GM19238 (cell line): ENCODE data around the gene MVP.
A peak's percentile ranks its signal among the peaks of the same experiment; 100 is the strongest.
"Not testable (repeated sequence)": the region's sequence is repeated elsewhere in the genome, so short reads cannot be mapped to it uniquely, and the experiment has no call there.

Experiments used
- DNase-seq: peaks from one replicate; pipeline ENCODE4 v3.0.0; 2011; ENCODE audit warnings: low spot score; ENCODE audit not compliant: insufficient read length

MVP gene

GRCh38 chr16:29820271-29820701 is at the start of gene MVP:
MVP (plus strand) TSS chr16:29820462; CDS start chr16:29830550, 10,088 bp downstream.
- DNase-seq: peak; percentile 63

- DNase-seq: not testable (repeated sequence)
These were observed 47.9 kb upstream of the MVP start for GRCh38 chr16:29772330-29772729.

- DNase-seq: no peak
These were observed 45.5 kb upstream of the MVP start for GRCh38 chr16:29774730-29775129.

GRCh38 chr16:29775742-29776408 is 44.4 kb upstream of the MVP start:
- DNase-seq: no peak

- DNase-seq: no peak
These were observed 42.5 kb upstream of the MVP start, which contains the start of gene ZG16 for GRCh38 chr16:29777576-29778350. ZG16 (plus strand) TSS chr16:29778256; CDS start chr16:29779267, 1,011 bp downstream.

GRCh38 chr16:29779474-29779873 is 40.8 kb upstream of the MVP start:
- no peak for DNase-seq

GRCh38 chr16:29783094-29783953 is 36.9 kb upstream of the MVP start:
- not testable (repeated sequence) for DNase-seq

- no peak for DNase-seq
These were observed 36.1 kb upstream of the MVP start for GRCh38 chr16:29784157-29784556.

- peak; percentile 52 for DNase-seq
These were observed 35.3 kb upstream of the MVP start for GRCh38 chr16:29784901-29785500.

- DNase-seq: not testable (repeated sequence)
These were observed 33.1 kb upstream of the MVP start for GRCh38 chr16:29787155-29787554.

GRCh38 chr16:29789775-29790182 is 30.5 kb upstream of the MVP start:
- no peak for DNase-seq

GRCh38 chr16:29790183-29790948 is 29.9 kb upstream of the MVP start, which contains the start of gene KIF22:
KIF22 (plus strand) TSS chr16:29790751; CDS start chr16:29790760, 9 bp downstream.
- DNase-seq: peak; percentile 98

- no peak for DNase-seq
These were observed 29.1 kb upstream of the MVP start for GRCh38 chr16:29790949-29791844.

GRCh38 chr16:29791845-29792807 is 28.1 kb upstream of the MVP start:
- no peak for DNase-seq

- not testable (repeated sequence) for DNase-seq
These were observed 27.1 kb upstream of the MVP start for GRCh38 chr16:29793153-29793552.

GRCh38 chr16:29794231-29794710 is 26.0 kb upstream of the MVP start:
- DNase-seq: no peak

GRCh38 chr16:29802416-29802935 is 17.8 kb upstream of the MVP start:
- no peak for DNase-seq

- no peak for DNase-seq
These were observed 16.2 kb upstream of the MVP start for GRCh38 chr16:29804020-29804419.
